Vagina (tissue), 2 donors: ENCODE results near the gene IQGAP3.

Experiments used
- CTCF ChIP-seq, 3 experiments: fragments of 450-650 bp in 2 of 3; fragments of 200-600 bp in 1 of 3; sonication (generic) in 1 of 3; IDR thresholded peaks; one replicate each; pipeline ENCODE4 v1.5.1; 2017 to 2019; ENCODE audit warnings: antibody characterized with exemption in 3 of 3, mild to moderate bottlenecking in 2 of 3, moderate library complexity in 2 of 3
- POLR2A ChIP-seq, 2 donors: fragments of 450-650 bp; IDR thresholded peaks; one replicate each; pipeline ENCODE4 v1.6.1; 2017; ENCODE audit warnings: antibody characterized with exemption in 2 of 2, mild to moderate bottlenecking in 2 of 2, moderate library complexity in 2 of 2

GRCh38 chr1:156511644-156512043 lies 60.7 kb downstream of the IQGAP3 start:
- TF ChIP-seq CTCF (IDR thresholded peaks at IDR 0.05), result no peak
- no peak for TF ChIP-seq POLR2A (IDR thresholded peaks at IDR 0.05)
